Mesenchymal stem cell (in vitro differentiated cells and primary cell): ENCODE measurements around the gene FTO.

Source experiments
- DNase-seq: peaks from one replicate; pipeline ENCODE4 v3.0.0-alpha.2; 2013
- H2AFZ ChIP-seq: one replicate; pipeline ENCODE4 v1.6.1; 2013; ENCODE audit warnings: low read depth, mild to moderate bottlenecking, control low read depth, inconsistent platforms, low read length, moderate library complexity
- H2AK5ac ChIP-seq: 2 replicates; pipeline ENCODE4 v1.6.1; 2013; ENCODE audit warnings: low read length, moderate library complexity, mild to moderate bottlenecking, inconsistent platforms; ENCODE audit not compliant: severe bottlenecking
- H2BK120ac ChIP-seq: one replicate; pipeline ENCODE4 v1.6.1; 2013; ENCODE audit warnings: low read depth, mild to moderate bottlenecking, inconsistent platforms, low read length, moderate library complexity
- H2BK12ac ChIP-seq, 2 experiments: one replicate each; pipeline ENCODE4 v1.6.1; 2013; ENCODE audit warnings: inconsistent platforms in 2 of 2, low read length in 2 of 2, mild to moderate bottlenecking in 2 of 2, moderate library complexity in 2 of 2, control low read depth in 1 of 2
- H2BK15ac ChIP-seq: one replicate; pipeline ENCODE4 v1.6.1; 2013; ENCODE audit warnings: mild to moderate bottlenecking, low read depth, inconsistent platforms; ENCODE audit not compliant: poor library complexity, severe bottlenecking
- H2BK5ac ChIP-seq: 2 replicates; pipeline ENCODE4 v1.6.1; 2013; ENCODE audit warnings: low read depth, mild to moderate bottlenecking, low read length, control low read depth, inconsistent platforms; ENCODE audit not compliant: poor library complexity, severe bottlenecking
- H3K14ac ChIP-seq, 2 experiments: one replicate each; pipeline ENCODE4 v1.6.1; 2013; ENCODE audit warnings: inconsistent platforms in 2 of 2, low read length in 2 of 2, control low read depth in 1 of 2, mild to moderate bottlenecking in 1 of 2, moderate library complexity in 1 of 2
- H3K18ac ChIP-seq, 2 experiments: one replicate each; pipeline ENCODE4 v1.6.1; 2013; ENCODE audit warnings: inconsistent platforms in 2 of 2, low read length in 2 of 2, control low read depth in 1 of 2, low read depth in 1 of 2, mild to moderate bottlenecking in 1 of 2
- H3K23ac ChIP-seq, 2 experiments: one replicate each; pipeline ENCODE4 v1.6.1; 2013; ENCODE audit warnings: inconsistent platforms in 2 of 2, low read length in 2 of 2, mild to moderate bottlenecking in 2 of 2, moderate library complexity in 2 of 2, control low read depth in 1 of 2
- H3K27ac ChIP-seq: 2 replicates; pipeline ENCODE4 v1.5.1; 2013; ENCODE audit warnings: mild to moderate bottlenecking, moderate library complexity, low read length, control low read depth, inconsistent platforms; ENCODE audit not compliant: poor library complexity, severe bottlenecking
- H3K27me3 ChIP-seq, 2 experiments: 2 replicates each; pipeline versions ENCODE4 v1.6.1 to v1.7.0; 2013; ENCODE audit warnings: low read length in 2 of 2, mild to moderate bottlenecking in 2 of 2, moderate library complexity in 2 of 2, control low read depth in 1 of 2, inconsistent platforms in 1 of 2; ENCODE audit not compliant: control insufficient read depth in 1 of 2, insufficient read depth in 1 of 2
- H3K36me3 ChIP-seq, 2 experiments: 2 replicates each; pipeline versions ENCODE4 v1.6.1 to v1.7.0; 2013; ENCODE audit warnings: low read length in 2 of 2, control low read depth in 1 of 2, inconsistent platforms in 1 of 2, low read depth in 1 of 2, mild to moderate bottlenecking in 1 of 2; ENCODE audit not compliant: insufficient read depth in 2 of 2, control insufficient read depth in 1 of 2
- H3K4ac ChIP-seq, 2 experiments: one replicate each; pipeline ENCODE4 v1.6.1; 2013; ENCODE audit warnings: inconsistent platforms in 2 of 2, low read length in 2 of 2, mild to moderate bottlenecking in 2 of 2, moderate library complexity in 2 of 2, control low read depth in 1 of 2, low read depth in 1 of 2
- H3K4me1 ChIP-seq: 2 replicates; pipeline ENCODE4 v1.6.1; 2013; ENCODE audit warnings: low read depth, low read length, control low read depth; ENCODE audit not compliant: control insufficient read depth, insufficient read depth
- H3K4me2 ChIP-seq: 2 replicates; pipeline ENCODE4 v1.6.1; 2013; ENCODE audit warnings: low read length, mild to moderate bottlenecking, inconsistent platforms; ENCODE audit not compliant: poor library complexity, severe bottlenecking
- H3K4me3 ChIP-seq, 2 experiments: 2 replicates each; pipeline versions ENCODE4 v1.5.1 to v1.7.0; 2013; ENCODE audit warnings: low read length in 2 of 2, mild to moderate bottlenecking in 2 of 2, control low read depth in 1 of 2, low read depth in 1 of 2; ENCODE audit not compliant: insufficient read depth in 1 of 2
- H3K79me1 ChIP-seq: replicated peaks from 2 replicates; pipeline ENCODE4 v1.6.1; 2013; ENCODE audit warnings: mild to moderate bottlenecking, control low read depth, low read length, inconsistent platforms; ENCODE audit not compliant: poor library complexity, severe bottlenecking
- H3K9ac ChIP-seq: 2 replicates; pipeline ENCODE4 v1.7.0; 2013; ENCODE audit warnings: mild to moderate bottlenecking, low read length, moderate library complexity
- H3K9me3 ChIP-seq: 2 replicates; pipeline ENCODE4 v1.7.0; 2013; ENCODE audit warnings: mild to moderate bottlenecking, low read length; ENCODE audit not compliant: control insufficient read depth
- H4K8ac ChIP-seq: one replicate; pipeline ENCODE4 v1.6.1; 2013; ENCODE audit warnings: inconsistent platforms, mild to moderate bottlenecking, low read length, moderate library complexity
- H4K91ac ChIP-seq: one replicate; pipeline ENCODE4 v1.6.1; 2013; ENCODE audit warnings: mild to moderate bottlenecking, low read length, inconsistent platforms
- WGBS: methylation state at CpG from one replicate; pipeline ENCODE4 v1.1.7; 2013; ENCODE audit warnings: mixed read lengths; 5-methylcytosine and 5-hydroxymethylcytosine counted together

Gene FTO

GRCh38 chr16:54027062-54027461, 323.1 kb downstream of the FTO start:
- 79% methylated on average over 3 of the region's 4 CpGs for WGBS

DNA sequence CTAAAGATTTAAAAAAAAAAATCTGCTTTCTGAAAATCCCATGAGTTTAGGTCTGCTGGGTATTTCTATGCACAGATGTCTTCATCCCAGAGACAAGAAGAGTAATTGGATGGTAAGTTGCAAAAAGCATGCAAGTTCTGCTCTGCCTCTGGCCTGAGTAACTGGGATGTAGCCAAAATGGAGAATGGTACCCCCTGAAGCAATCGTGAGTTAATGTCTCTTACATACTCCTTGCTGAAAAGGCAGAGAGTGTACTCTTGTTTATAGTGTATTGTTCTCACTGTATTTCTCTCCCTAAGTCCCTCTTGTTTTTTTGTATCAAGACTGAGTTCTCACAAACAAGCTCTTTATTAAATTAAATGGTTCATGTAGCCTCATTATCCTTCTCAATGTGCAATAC, 323.6 kb downstream of the FTO start:
- no peak overlapping the region for H2BK15ac ChIP-seq
- H4K8ac ChIP-seq: no peak overlapping the region
- H3K27me3 ChIP-seq: no peaks in the 10 kb centered on the region
- H3K9me3 ChIP-seq: peaks cover 8% of the 10 kb centered on the region
- H3K4ac ChIP-seq: no peak overlapping the region
- H2AK5ac ChIP-seq: no peak overlapping the region
- H3K4me1 ChIP-seq: no peaks in the 10 kb centered on the region
- no peak overlapping the region for H3K4me2 ChIP-seq
- DNase-seq: peak; percentile 5
- no peak overlapping the region for H2AFZ ChIP-seq
- H2BK5ac ChIP-seq: no peak overlapping the region
- no peak overlapping the region for H3K27ac ChIP-seq
- H2BK120ac ChIP-seq: no peak overlapping the region
- no peak overlapping the region for H4K91ac ChIP-seq
- H3K23ac ChIP-seq: no peak overlapping the region
- H2BK12ac ChIP-seq: no peak overlapping the region
- no peak overlapping the region for H3K18ac ChIP-seq
- no peak overlapping the region for H3K14ac ChIP-seq
- peaks cover 0 to 5% of the 10 kb centered on the region in 2 experiments for H3K36me3 ChIP-seq
- no peaks in the 10 kb centered on the region for H3K79me1 ChIP-seq
- H3K9ac ChIP-seq: peak overlapping the region; percentile 37
- WGBS: no CpG with 5 or more reads among the region's 1 CpG
- H3K4me3 ChIP-seq: no peak overlapping the region

More at GRCh38 chr16:54027062-54027461, 323.1 kb downstream of the FTO start:
- H3K18ac ChIP-seq: no peak overlapping the region
- no peak overlapping the region for H3K4me3 ChIP-seq
- no peak overlapping the region for H3K4me2 ChIP-seq
- peak; percentile 36 for DNase-seq
- H3K14ac ChIP-seq: no peak overlapping the region
- no peak overlapping the region for H2BK15ac ChIP-seq
- H3K23ac ChIP-seq: no peak overlapping the region
- no peak overlapping the region for H2BK120ac ChIP-seq
- peak overlapping the region; percentile 37 for H3K9ac ChIP-seq
- H3K27ac ChIP-seq: no peak overlapping the region
- peaks cover 0 to 5% of the 10 kb centered on the region in 2 experiments for H3K36me3 ChIP-seq
- H3K27me3 ChIP-seq: no peaks in the 10 kb centered on the region
- no peak overlapping the region for H4K8ac ChIP-seq
- no peak overlapping the region for H2BK5ac ChIP-seq
- H2AFZ ChIP-seq: no peak overlapping the region
- H4K91ac ChIP-seq: no peak overlapping the region
- H2AK5ac ChIP-seq: no peak overlapping the region
- no peak overlapping the region for H2BK12ac ChIP-seq
- H3K9me3 ChIP-seq: peaks cover 8% of the 10 kb centered on the region
- H3K4me1 ChIP-seq: no peaks in the 10 kb centered on the region
- H3K4ac ChIP-seq: no peak overlapping the region
- no peaks in the 10 kb centered on the region for H3K79me1 ChIP-seq

DNA sequence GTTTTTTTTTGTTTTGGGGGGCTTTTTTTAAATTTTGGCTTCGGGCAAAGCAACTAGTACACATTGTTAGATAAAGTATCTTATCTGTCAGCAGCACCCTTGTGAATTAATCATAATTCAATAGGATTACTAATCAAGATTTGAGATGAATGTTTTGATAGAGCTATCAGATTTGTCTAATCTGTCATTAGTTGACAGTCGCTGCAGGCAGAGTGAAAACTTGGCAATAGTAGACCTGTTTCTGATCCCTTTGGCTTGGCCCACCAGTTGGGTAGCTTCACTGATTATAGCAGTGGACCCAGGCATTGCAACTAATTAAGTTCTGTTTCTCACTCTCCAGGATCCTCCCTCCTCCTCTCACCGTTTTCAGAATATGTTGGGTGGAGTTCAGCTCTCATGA, 324.0 kb downstream of the FTO start:
- H2AK5ac ChIP-seq: no peak overlapping the region
- peaks cover 8% of the 10 kb centered on the region for H3K9me3 ChIP-seq
- H3K79me1 ChIP-seq: no peaks in the 10 kb centered on the region
- no peak overlapping the region for H3K27ac ChIP-seq
- no peaks in the 10 kb centered on the region for H3K4me1 ChIP-seq
- peaks cover 0 to 5% of the 10 kb centered on the region in 2 experiments for H3K36me3 ChIP-seq
- no peak overlapping the region for H3K4me2 ChIP-seq
- H3K9ac ChIP-seq: no peak overlapping the region
- no peak overlapping the region for H2AFZ ChIP-seq
- no peak overlapping the region for H3K14ac ChIP-seq
- no peak overlapping the region for H3K18ac ChIP-seq
- no peak overlapping the region for H2BK12ac ChIP-seq
- H2BK120ac ChIP-seq: no peak overlapping the region
- no peak overlapping the region for H2BK15ac ChIP-seq
- H3K4ac ChIP-seq: no peak overlapping the region
- no peak overlapping the region for H3K23ac ChIP-seq
- WGBS: 100% methylated on average over 1 of the region's 3 CpGs
- H4K91ac ChIP-seq: no peak overlapping the region
- H3K27me3 ChIP-seq: no peaks in the 10 kb centered on the region
- H4K8ac ChIP-seq: no peak overlapping the region
- H2BK5ac ChIP-seq: no peak overlapping the region
- no peak for DNase-seq
- no peak overlapping the region for H3K4me3 ChIP-seq

DNA sequence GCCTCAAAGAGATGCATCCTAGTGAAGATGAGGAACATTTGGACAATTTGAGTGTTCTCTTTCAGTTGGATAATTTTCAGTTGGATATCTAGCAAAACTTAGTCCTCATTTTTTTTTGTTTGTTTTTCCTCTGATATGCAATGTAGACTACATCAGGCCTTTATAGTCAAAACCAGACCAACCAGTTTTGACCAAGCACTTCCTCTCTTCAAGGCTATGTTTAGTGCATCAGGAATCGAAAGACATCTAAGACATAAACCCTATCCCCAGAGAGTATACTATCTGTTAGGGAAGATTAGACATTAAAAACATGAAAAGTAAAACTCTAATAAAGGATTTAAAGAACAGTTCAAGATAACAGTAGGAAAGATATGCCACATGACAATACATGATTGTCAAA, 326.5 kb downstream of the FTO start:
- Histone ChIP-seq H3K9me3 (peaks cover 8% of the 10 kb centered on the region), H3K27me3 (no peaks in the 10 kb centered on the region), H3K18ac (no peak overlapping the region), H3K23ac (no peak overlapping the region), H3K9ac (no peak overlapping the region), H3K4me2 (no peak overlapping the region), H2BK15ac (no peak overlapping the region), H4K8ac (no peak overlapping the region), H3K27ac (no peak overlapping the region), H3K4me3 (no peak overlapping the region), H3K4ac (no peak overlapping the region), H3K79me1 (peaks cover 1% of the 10 kb centered on the region), H3K36me3 (peaks cover 0 to 8% of the 10 kb centered on the region in 2 experiments), H2AK5ac (no peak overlapping the region), H2AFZ (no peak overlapping the region), H2BK12ac (no peak overlapping the region), H3K4me1 (no peaks in the 10 kb centered on the region), H2BK5ac (no peak overlapping the region), H2BK120ac (no peak overlapping the region), H4K91ac (no peak overlapping the region), H3K14ac (no peak overlapping the region)
- DNase-seq: no peak
- WGBS: no CpG with 5 or more reads among the region's 1 CpG
